ENCODE data around the gene MCUR1. TPM values are rescaled to one million over a fixed set of nuclear protein-coding genes. Genes with fewer than 3 reads are reported as not detected.
"Not testable (repeated sequence)": the region's sequence is repeated elsewhere in the genome, so short reads cannot be mapped to it uniquely, and the experiment has no call there.

The MCUR1 gene
- total RNA-seq, 2 donors from 2014 or later: 21.1 to 40.8 TPM

- no peaks in the 10 kb centered on the region for H3K27me3 Mint-ChIP-seq
- H3K4me1 Mint-ChIP-seq: no peaks in the 10 kb centered on the region
- ATAC-seq (replicated peaks): no peak
- no peak overlapping the region for H3K4me3 Mint-ChIP-seq
- H3K9me3 Mint-ChIP-seq: no peaks in the 10 kb centered on the region
- H3K36me3 Mint-ChIP-seq (ENCODE audit: low read depth): no peaks in the 10 kb centered on the region
- H3K27ac Mint-ChIP-seq: no peak overlapping the region
Measured at GRCh38 chr6:13776602-13777001, 37.8 kb downstream of the MCUR1 start.

GRCh38 chr6:13775466-13775865 lies 38.9 kb downstream of the MCUR1 start:
- H3K9me3 Mint-ChIP-seq; H3K4me1 Mint-ChIP-seq; H3K27me3 Mint-ChIP-seq; ATAC-seq (replicated peaks); H3K4me3 Mint-ChIP-seq; H3K27ac Mint-ChIP-seq; H3K36me3 Mint-ChIP-seq (ENCODE audit: low read depth): not testable (repeated sequence)

- H3K36me3 Mint-ChIP-seq (ENCODE audit: low read depth); H3K4me1 Mint-ChIP-seq; H3K27ac Mint-ChIP-seq; ATAC-seq (replicated peaks); H3K27me3 Mint-ChIP-seq; H3K4me3 Mint-ChIP-seq; H3K9me3 Mint-ChIP-seq: not testable (repeated sequence)
Measured at GRCh38 chr6:13772358-13773030, 41.9 kb downstream of the MCUR1 start.

- H3K27me3 Mint-ChIP-seq: no peaks in the 10 kb centered on the region
- no peaks in the 10 kb centered on the region for H3K36me3 Mint-ChIP-seq (ENCODE audit: low read depth)
- H3K9me3 Mint-ChIP-seq: no peaks in the 10 kb centered on the region
- H3K4me1 Mint-ChIP-seq: peaks cover 14% of the 10 kb centered on the region
- no peak overlapping the region for H3K27ac Mint-ChIP-seq
- no peak for ATAC-seq (replicated peaks)
- no peak overlapping the region for H3K4me3 Mint-ChIP-seq
Measured at GRCh38 chr6:13769655-13770053, 44.7 kb downstream of the MCUR1 start.

- no peak for ATAC-seq (replicated peaks)
- Mint-ChIP-seq H3K36me3 (ENCODE audit: low read depth) (no peaks in the 10 kb centered on the region), H3K27ac (no peak overlapping the region), H3K27me3 (no peaks in the 10 kb centered on the region), H3K4me3 (no peak overlapping the region), H3K9me3 (no peaks in the 10 kb centered on the region), H3K4me1 (peaks cover 14% of the 10 kb centered on the region)
Measured at GRCh38 chr6:13769034-13769654, 45.2 kb downstream of the MCUR1 start.

- Mint-ChIP-seq H3K4me1 (peaks cover 32% of the 10 kb centered on the region), H3K27ac (peak overlapping the region; percentile 83), H3K4me3 (peak overlapping the region; percentile 68), H3K9me3 (no peaks in the 10 kb centered on the region), H3K36me3 (ENCODE audit: low read depth) (no peaks in the 10 kb centered on the region), H3K27me3 (no peaks in the 10 kb centered on the region)
- ATAC-seq (replicated peaks): no peak
Measured at GRCh38 chr6:13767121-13767808, 47.1 kb downstream of the MCUR1 start.

GRCh38 chr6:13766201-13766634 lies 48.1 kb downstream of the MCUR1 start:
- Mint-ChIP-seq H3K9me3 (no peaks in the 10 kb centered on the region), H3K4me3 (peak overlapping the region; percentile 3), H3K27me3 (no peaks in the 10 kb centered on the region), H3K27ac (no peak overlapping the region), H3K36me3 (ENCODE audit: low read depth) (no peaks in the 10 kb centered on the region), H3K4me1 (peaks cover 38% of the 10 kb centered on the region)
- no peak for ATAC-seq (replicated peaks)

GRCh38 chr6:13765570-13765969 lies 48.8 kb downstream of the MCUR1 start:
- H3K36me3 Mint-ChIP-seq (ENCODE audit: low read depth): no peaks in the 10 kb centered on the region
- no peaks in the 10 kb centered on the region for H3K9me3 Mint-ChIP-seq
- H3K27ac Mint-ChIP-seq: no peak overlapping the region
- peak overlapping the region; percentile 10 for H3K4me3 Mint-ChIP-seq
- no peak for ATAC-seq (replicated peaks)
- H3K27me3 Mint-ChIP-seq: no peaks in the 10 kb centered on the region
- peaks cover 38% of the 10 kb centered on the region for H3K4me1 Mint-ChIP-seq

GRCh38 chr6:13764996-13765395 lies 49.4 kb downstream of the MCUR1 start:
- Mint-ChIP-seq H3K27me3 (no peaks in the 10 kb centered on the region), H3K9me3 (no peaks in the 10 kb centered on the region), H3K36me3 (ENCODE audit: low read depth) (no peaks in the 10 kb centered on the region), H3K27ac (no peak overlapping the region), H3K4me3 (no peak overlapping the region), H3K4me1 (peaks cover 38% of the 10 kb centered on the region)
- ATAC-seq (replicated peaks): no peak

- Mint-ChIP-seq H3K4me3 (peak overlapping the region; percentile 82), H3K4me1 (peaks cover 38% of the 10 kb centered on the region), H3K27ac (peak overlapping the region; percentile 90), H3K27me3 (no peaks in the 10 kb centered on the region), H3K9me3 (no peaks in the 10 kb centered on the region), H3K36me3 (ENCODE audit: low read depth) (no peaks in the 10 kb centered on the region)
- peak; percentile 81 for ATAC-seq (replicated peaks)
Measured at GRCh38 chr6:13763740-13764381, 50.5 kb downstream of the MCUR1 start.

GRCh38 chr6:13762611-13763441 lies 51.5 kb downstream of the MCUR1 start:
- H3K4me1 Mint-ChIP-seq: peaks cover 38% of the 10 kb centered on the region
- H3K9me3 Mint-ChIP-seq: no peaks in the 10 kb centered on the region
- no peaks in the 10 kb centered on the region for H3K27me3 Mint-ChIP-seq
- ATAC-seq (replicated peaks): peak; percentile 85
- H3K27ac Mint-ChIP-seq: peak overlapping the region; percentile 90
- no peaks in the 10 kb centered on the region for H3K36me3 Mint-ChIP-seq (ENCODE audit: low read depth)
- H3K4me3 Mint-ChIP-seq: peak overlapping the region; percentile 82

- H3K36me3 Mint-ChIP-seq (ENCODE audit: low read depth): no peaks in the 10 kb centered on the region
- no peaks in the 10 kb centered on the region for H3K27me3 Mint-ChIP-seq
- ATAC-seq (replicated peaks): no peak
- no peak overlapping the region for H3K27ac Mint-ChIP-seq
- peak overlapping the region; percentile 82 for H3K4me3 Mint-ChIP-seq
- no peaks in the 10 kb centered on the region for H3K9me3 Mint-ChIP-seq
- peaks cover 30% of the 10 kb centered on the region for H3K4me1 Mint-ChIP-seq
Measured at GRCh38 chr6:13761361-13762036, 52.9 kb downstream of the MCUR1 start.

- Mint-ChIP-seq H3K4me1 (peaks cover 25% of the 10 kb centered on the region), H3K36me3 (ENCODE audit: low read depth) (no peaks in the 10 kb centered on the region), H3K27ac (no peak overlapping the region), H3K9me3 (no peaks in the 10 kb centered on the region), H3K4me3 (no peak overlapping the region), H3K27me3 (no peaks in the 10 kb centered on the region)
- ATAC-seq (replicated peaks): no peak
Measured at GRCh38 chr6:13760307-13761304, 53.8 kb downstream of the MCUR1 start.

Measured in activated T-helper 17 cell treated with anti-CD3 and anti-CD28 coated beads, Interleukin-2, amount 50 U/mL, for 72 hours (primary cell).